ENCODE data around the gene FOXC1.

The FOXC1 gene

GRCh38 chr6:1584996-1585668 is 24.6 kb upstream of the FOXC1 start:
- no peak for DNase-seq (ENCODE audit: low read depth)

- DNase-seq (ENCODE audit: low read depth): no peak
Observed at GRCh38 chr6:1585669-1586049, 24.1 kb upstream of the FOXC1 start.

- no peak for DNase-seq (ENCODE audit: low read depth)
Observed at GRCh38 chr6:1586256-1586655, 23.5 kb upstream of the FOXC1 start.

GRCh38 chr6:1586861-1587450 is 22.8 kb upstream of the FOXC1 start:
- no peak for DNase-seq (ENCODE audit: low read depth)

- DNase-seq (ENCODE audit: low read depth): no peak
Observed at GRCh38 chr6:1587546-1587945, 22.2 kb upstream of the FOXC1 start.

GRCh38 chr6:1587977-1588376 is 21.7 kb upstream of the FOXC1 start:
- DNase-seq (ENCODE audit: low read depth): no peak

- DNase-seq (ENCODE audit: low read depth): no peak
Observed at GRCh38 chr6:1589208-1589607, 20.5 kb upstream of the FOXC1 start.

- no peak for DNase-seq (ENCODE audit: low read depth)
Observed at GRCh38 chr6:1590580-1590979, 19.1 kb upstream of the FOXC1 start.

GRCh38 chr6:1591243-1591642 is 18.5 kb upstream of the FOXC1 start:
- DNase-seq (ENCODE audit: low read depth): no peak

- DNase-seq (ENCODE audit: low read depth): no peak
Observed at GRCh38 chr6:1591926-1592325, 17.8 kb upstream of the FOXC1 start.

- DNase-seq (ENCODE audit: low read depth): no peak
Observed at GRCh38 chr6:1592852-1593251, 16.9 kb upstream of the FOXC1 start.

GRCh38 chr6:1593286-1593957 is 16.3 kb upstream of the FOXC1 start:
- DNase-seq (ENCODE audit: low read depth): no peak

- no peak for DNase-seq (ENCODE audit: low read depth)
Observed at GRCh38 chr6:1593958-1594314, 15.8 kb upstream of the FOXC1 start.

- DNase-seq (ENCODE audit: low read depth): no peak
Observed at GRCh38 chr6:1594445-1595200, 15.1 kb upstream of the FOXC1 start.

- no peak for DNase-seq (ENCODE audit: low read depth)
Observed at GRCh38 chr6:1595271-1596087, 14.2 kb upstream of the FOXC1 start.

GRCh38 chr6:1596088-1596852 is 13.4 kb upstream of the FOXC1 start:
- peak; percentile 45 for DNase-seq (ENCODE audit: low read depth)

- DNase-seq (ENCODE audit: low read depth): no peak
Observed at GRCh38 chr6:1597121-1597744, 12.5 kb upstream of the FOXC1 start.

GRCh38 chr6:1597924-1598323 is 11.8 kb upstream of the FOXC1 start:
- DNase-seq (ENCODE audit: low read depth): no peak

- no peak for DNase-seq (ENCODE audit: low read depth)
Observed at GRCh38 chr6:1598433-1598832, 11.3 kb upstream of the FOXC1 start.

- DNase-seq (ENCODE audit: low read depth): no peak
Observed at GRCh38 chr6:1598886-1599285, 10.8 kb upstream of the FOXC1 start.

- no peak for DNase-seq (ENCODE audit: low read depth)
Observed at GRCh38 chr6:1599469-1599868, 10.2 kb upstream of the FOXC1 start.
